ENCODE results near the gene FLNB.

FLNB gene

GRCh38 chr3:58144478-58145325, 136.5 kb downstream of the FLNB start:
- no peak overlapping the region for H3K27ac Mint-ChIP-seq
- no peaks in the 10 kb centered on the region for H3K4me1 Mint-ChIP-seq
- no peak for TF ChIP-seq CTCF (IDR thresholded peaks at IDR 0.05; ENCODE audit: unreplicated experiment in 3 of 3)
- H3K36me3 Mint-ChIP-seq (ENCODE audit: low read depth): peaks cover 84% of the 10 kb centered on the region
- H3K27me3 Mint-ChIP-seq (ENCODE audit: low read depth): peaks cover 4% of the 10 kb centered on the region
- no peak overlapping the region for H3K4me3 Mint-ChIP-seq
- H3K9me3 Mint-ChIP-seq: no peaks in the 10 kb centered on the region

GRCh38 chr3:58148049-58148448, 139.8 kb downstream of the FLNB start:
- no peak for TF ChIP-seq CTCF (IDR thresholded peaks at IDR 0.05; ENCODE audit: unreplicated experiment in 3 of 3)
- H3K27ac Mint-ChIP-seq: no peak overlapping the region
- no peaks in the 10 kb centered on the region for H3K9me3 Mint-ChIP-seq
- H3K4me1 Mint-ChIP-seq: no peaks in the 10 kb centered on the region
- H3K27me3 Mint-ChIP-seq (ENCODE audit: low read depth): no peaks in the 10 kb centered on the region
- peaks cover 83% of the 10 kb centered on the region for H3K36me3 Mint-ChIP-seq (ENCODE audit: low read depth)
- no peak overlapping the region for H3K4me3 Mint-ChIP-seq

- Mint-ChIP-seq H3K4me3 (no peak overlapping the region), H3K4me1 (no peaks in the 10 kb centered on the region), H3K9me3 (no peaks in the 10 kb centered on the region), H3K27ac (no peak overlapping the region), H3K36me3 (ENCODE audit: low read depth) (peaks cover 85% of the 10 kb centered on the region), H3K27me3 (ENCODE audit: low read depth) (no peaks in the 10 kb centered on the region)
- TF ChIP-seq CTCF (IDR thresholded peaks at IDR 0.05; ENCODE audit: unreplicated experiment in 3 of 3): no peak
These were observed 142.0 kb downstream of the FLNB start for GRCh38 chr3:58150130-58150809.

- no peak for TF ChIP-seq CTCF (IDR thresholded peaks at IDR 0.05; ENCODE audit: unreplicated experiment in 3 of 3)
- Mint-ChIP-seq H3K27ac (no peak overlapping the region), H3K9me3 (no peaks in the 10 kb centered on the region), H3K36me3 (ENCODE audit: low read depth) (peaks cover 79% of the 10 kb centered on the region), H3K27me3 (ENCODE audit: low read depth) (no peaks in the 10 kb centered on the region), H3K4me1 (no peaks in the 10 kb centered on the region), H3K4me3 (no peak overlapping the region)
These were observed 142.6 kb downstream of the FLNB start for GRCh38 chr3:58150810-58151199.

GRCh38 chr3:58151637-58152036, 143.4 kb downstream of the FLNB start:
- no peaks in the 10 kb centered on the region for H3K27me3 Mint-ChIP-seq (ENCODE audit: low read depth)
- no peak overlapping the region for H3K4me3 Mint-ChIP-seq
- H3K36me3 Mint-ChIP-seq (ENCODE audit: low read depth): peaks cover 77% of the 10 kb centered on the region
- H3K9me3 Mint-ChIP-seq: no peaks in the 10 kb centered on the region
- no peak overlapping the region for H3K27ac Mint-ChIP-seq
- no peaks in the 10 kb centered on the region for H3K4me1 Mint-ChIP-seq
- TF ChIP-seq CTCF (IDR thresholded peaks at IDR 0.05; ENCODE audit: unreplicated experiment in 3 of 3): no peak
